ENCODE data around the gene AJM1. TPM values are rescaled to one million over a fixed set of nuclear protein-coding genes. Genes with fewer than 3 reads are reported as not detected.
"Not testable (repeated sequence)": the region's sequence is repeated elsewhere in the genome, so short reads cannot be mapped to it uniquely, and the experiment has no call there.

The AJM1 gene
- total and polyA plus RNA-seq, 2 experiments from 2014 or later, result 2.0 to 7.7 TPM

- Histone ChIP-seq H4K20me1 (ENCODE audit: insufficient read depth, poor library complexity, severe bottlenecking) (peaks cover 14% of the 10 kb centered on the region), H3K9me3 (ENCODE audit: low read depth) (peaks cover 5% of the 10 kb centered on the region), H3K9me2 (replicated peaks; ENCODE audit: insufficient read depth) (no peaks in the 10 kb centered on the region), H3K27ac (no peak overlapping the region), H3K79me2 (peaks cover 35% of the 10 kb centered on the region), H3K36me3 (replicated peaks; ENCODE audit: insufficient read depth, low read depth) (no peaks in the 10 kb centered on the region), H3K4me2 (no peak overlapping the region), H3K4me3 (no peak overlapping the region), H3K4me1 (ENCODE audit: insufficient read depth) (peaks cover 12% of the 10 kb centered on the region), H2AFZ (no peak overlapping the region), H3K27me3 (no peaks in the 10 kb centered on the region)
- TF ChIP-seq CTCF (IDR thresholded peaks at IDR 0.05; ENCODE audit: poor library complexity), result no peak
- TF ChIP-seq EZH2phosphoT487 (IDR thresholded peaks at IDR 0.05; ENCODE audit: low read depth, severe bottlenecking, unreplicated experiment), result no peak
- TF ChIP-seq EZH2 (IDR thresholded peaks at IDR 0.05; ENCODE audit: borderline replicate concordance), result no peak
- DNase-seq (ENCODE audit: low spot score), result no peak
- WGBS (ENCODE audit: low lambda C conversion rate, missing lambda C conversion rate), result 93% methylated on average over 11 of the region's 11 CpGs
Observed at GRCh38 chr9:136868644-136869043, 26.4 kb downstream of the AJM1 start.

- not testable (repeated sequence) for H2AFZ ChIP-seq; H3K27me3 ChIP-seq; H3K9me2 ChIP-seq (replicated peaks; ENCODE audit: insufficient read depth); H3K4me3 ChIP-seq; H3K9me3 ChIP-seq (ENCODE audit: low read depth); H4K20me1 ChIP-seq (ENCODE audit: insufficient read depth, poor library complexity, severe bottlenecking); H3K4me2 ChIP-seq; DNase-seq (ENCODE audit: low spot score); H3K36me3 ChIP-seq (replicated peaks; ENCODE audit: insufficient read depth, low read depth); H3K27ac ChIP-seq
- Histone ChIP-seq H3K79me2 (peaks cover 25% of the 10 kb centered on the region), H3K4me1 (ENCODE audit: insufficient read depth) (peaks cover 11% of the 10 kb centered on the region)
- WGBS (ENCODE audit: low lambda C conversion rate, missing lambda C conversion rate), result 94% methylated on average over 2 of the region's 2 CpGs
Observed at GRCh38 chr9:136869611-136870010, 27.3 kb downstream of the AJM1 start.

GRCh38 chr9:136875155-136875554 lies 32.9 kb downstream of the AJM1 start:
- Histone ChIP-seq H3K4me2 (no peak overlapping the region), H2AFZ (no peak overlapping the region), H3K4me1 (ENCODE audit: insufficient read depth) (no peaks in the 10 kb centered on the region), H3K4me3 (no peak overlapping the region), H4K20me1 (ENCODE audit: insufficient read depth, poor library complexity, severe bottlenecking) (no peaks in the 10 kb centered on the region), H3K27ac (no peak overlapping the region), H3K9me2 (replicated peaks; ENCODE audit: insufficient read depth) (no peaks in the 10 kb centered on the region), H3K79me2 (no peaks in the 10 kb centered on the region), H3K9me3 (ENCODE audit: low read depth) (no peaks in the 10 kb centered on the region), H3K36me3 (replicated peaks; ENCODE audit: insufficient read depth, low read depth) (no peaks in the 10 kb centered on the region), H3K27me3 (no peaks in the 10 kb centered on the region)
- 94% methylated on average over 6 of the region's 6 CpGs for WGBS (ENCODE audit: low lambda C conversion rate, missing lambda C conversion rate)
- TF ChIP-seq CTCF (IDR thresholded peaks at IDR 0.05; ENCODE audit: poor library complexity) (no peak), EZH2phosphoT487 (IDR thresholded peaks at IDR 0.05; ENCODE audit: low read depth, severe bottlenecking, unreplicated experiment) (no peak), EZH2 (IDR thresholded peaks at IDR 0.05; ENCODE audit: borderline replicate concordance) (no peak)
- no peak for DNase-seq (ENCODE audit: low spot score)

GRCh38 chr9:136876476-136876875 lies 34.2 kb downstream of the AJM1 start:
- H2AFZ ChIP-seq, result no peak overlapping the region
- no peak for DNase-seq (ENCODE audit: low spot score)
- H3K27ac ChIP-seq, result no peak overlapping the region
- 89% methylated on average over 5 of the region's 5 CpGs for WGBS (ENCODE audit: low lambda C conversion rate, missing lambda C conversion rate)
- H3K4me3 ChIP-seq, result no peak overlapping the region
- TF ChIP-seq EZH2 (IDR thresholded peaks at IDR 0.05; ENCODE audit: borderline replicate concordance) (no peak), CTCF (IDR thresholded peaks at IDR 0.05; ENCODE audit: poor library complexity) (no peak)
- no peaks in the 10 kb centered on the region for H3K36me3 ChIP-seq (replicated peaks; ENCODE audit: insufficient read depth, low read depth)
- H3K79me2 ChIP-seq, result no peaks in the 10 kb centered on the region
- no peak overlapping the region for H3K4me2 ChIP-seq
- peaks cover 2% of the 10 kb centered on the region for H3K4me1 ChIP-seq (ENCODE audit: insufficient read depth)
- H4K20me1 ChIP-seq (ENCODE audit: insufficient read depth, poor library complexity, severe bottlenecking), result no peaks in the 10 kb centered on the region
- no peaks in the 10 kb centered on the region for H3K9me2 ChIP-seq (replicated peaks; ENCODE audit: insufficient read depth)
- no peaks in the 10 kb centered on the region for H3K9me3 ChIP-seq (ENCODE audit: low read depth)
- no peaks in the 10 kb centered on the region for H3K27me3 ChIP-seq

All from hepatocyte (in vitro differentiated cells).